Measurements from ENCODE around the gene PSPC1. TPM values are rescaled to one million over a fixed set of nuclear protein-coding genes. Genes with fewer than 3 reads are reported as not detected.
"Not testable (repeated sequence)": the region's sequence is repeated elsewhere in the genome, so short reads cannot be mapped to it uniquely, and the experiment has no call there.

Gene PSPC1
- total and polyA plus RNA-seq, 11 donors, result 18.8 to 31.5 (median 26.0) TPM

DNA sequence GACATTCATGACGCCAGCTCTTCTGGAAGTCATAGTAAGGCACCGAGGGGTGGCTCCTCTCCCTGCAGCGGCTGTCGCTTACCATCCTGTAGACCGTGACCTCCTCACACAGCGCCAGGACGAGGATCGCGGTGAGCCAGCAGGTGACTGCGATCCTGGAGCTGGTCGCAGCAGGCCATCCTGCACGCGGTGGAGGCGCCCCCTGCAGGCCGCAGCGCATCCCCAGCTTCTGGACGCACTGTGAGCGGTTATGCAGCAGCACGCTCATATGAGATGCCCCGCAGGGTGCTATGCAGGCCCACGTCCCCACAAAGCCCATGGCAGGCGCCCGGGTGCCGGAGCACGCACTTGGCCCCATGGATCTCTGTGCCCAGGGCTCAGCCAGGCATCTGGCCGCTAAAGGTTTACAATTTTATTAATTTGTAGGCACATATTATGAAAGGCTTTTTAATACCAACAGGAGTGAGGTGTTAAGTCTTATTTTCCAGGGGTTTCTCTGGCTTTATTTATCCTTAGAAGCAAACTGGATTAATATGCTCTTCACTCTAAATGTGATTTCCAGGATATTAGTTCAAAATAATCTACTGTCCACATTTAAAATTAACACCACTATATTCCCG is 35.6 kb upstream of the PSPC1 start:
- H3K4me3 ChIP-seq, result no peak overlapping the region
- 61 to 79% (median 71%) methylated on average over 4 to 27 of the region's 27 CpGs for WGBS, 4 donors
- peaks cover 0 to 41% (median 27%) of the 10 kb centered on the region in 9 donors for H3K36me3 ChIP-seq
- H3K9me3 ChIP-seq, result no peaks in the 10 kb centered on the region
- H3K27me3 ChIP-seq, result no peaks in the 10 kb centered on the region
- intact Hi-C loops (cut with DNase I), result no loop called here
- ATAC-seq, result peak in 3 of 4 donors; percentile 54 to 68 (median 56)
- H3K27ac ChIP-seq, result no peak overlapping the region
- TF ChIP-seq CTCF (IDR thresholded peaks at IDR 0.05), result peak in 11 of 12 donors; percentile 13 to 50 (median 30)
- no peak for TF ChIP-seq POLR2A (IDR thresholded peaks at IDR 0.05)
- peak in 3 of 5 donors; percentile 10 to 67 (median 33) for DNase-seq
- peaks cover 0 to 5% (median 0%) of the 10 kb centered on the region in 12 donors for H3K4me1 ChIP-seq

- Histone ChIP-seq H3K36me3 (peaks cover 0 to 41% (median 20%) of the 10 kb centered on the region in 9 donors), H3K27me3 (no peaks in the 10 kb centered on the region), H3K27ac (no peak overlapping the region), H3K9me3 (no peaks in the 10 kb centered on the region), H3K4me1 (peaks cover 0 to 5% (median 0%) of the 10 kb centered on the region in 12 donors), H3K4me3 (no peak overlapping the region)
- ATAC-seq (peak in 1 of 4 donors; percentile 13), DNase-seq (no peak)
- intact Hi-C loops (cut with DNase I), result no loop called here
- WGBS, 4 donors, result 94 to 98% (median 95%) methylated on average over 7 of the region's 7 CpGs
- TF ChIP-seq POLR2A (IDR thresholded peaks at IDR 0.05), result no peak
- no peak for TF ChIP-seq CTCF (IDR thresholded peaks at IDR 0.05)
Measured at GRCh38 chr13:19817510-19818158, 34.9 kb upstream of the PSPC1 start.

DNA sequence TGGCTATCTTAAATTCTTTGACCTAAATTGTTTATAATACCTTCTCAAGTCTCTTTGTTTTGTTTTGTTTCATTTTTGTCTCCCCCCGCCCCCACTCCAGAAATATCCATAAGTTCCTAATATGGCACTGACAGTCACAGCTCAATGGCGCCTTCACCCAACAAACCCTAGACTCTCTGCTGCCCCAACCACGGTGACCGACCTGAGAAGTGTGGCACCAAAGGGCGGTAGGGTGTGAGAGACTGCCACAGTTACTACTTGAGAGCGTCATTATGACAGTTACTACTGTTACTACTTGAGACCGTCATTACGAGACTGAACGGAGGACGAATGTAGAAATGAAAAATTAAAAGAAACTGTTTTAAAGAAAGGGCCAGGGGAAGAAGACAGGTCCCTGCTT is 34.4 kb upstream of the PSPC1 start:
- no peak for ATAC-seq

GRCh38 chr13:19815842-19816241 is 33.1 kb upstream of the PSPC1 start:
- ATAC-seq; H3K9me3 ChIP-seq; H3K27me3 ChIP-seq; intact Hi-C loops (cut with DNase I); H3K4me1 ChIP-seq; DNase-seq; H3K4me3 ChIP-seq; H3K27ac ChIP-seq: not testable (repeated sequence)
- WGBS, 4 donors, result 97 to 100% (median 99%) methylated on average over 2 of the region's 2 CpGs
- H3K36me3 ChIP-seq, result peaks cover 0 to 26% (median 13%) of the 10 kb centered on the region in 9 donors

More for the DNA sequence above, 34.4 kb upstream of the PSPC1 start:
- no peak overlapping the region for H3K4me3 ChIP-seq
- DNase-seq, result no peak
- no peaks in the 10 kb centered on the region for H3K4me1 ChIP-seq
- intact Hi-C loops (cut with DNase I), result no loop called here
- H3K27me3 ChIP-seq, result no peaks in the 10 kb centered on the region
- H3K27ac ChIP-seq, result no peak overlapping the region
- H3K36me3 ChIP-seq, result peaks cover 0 to 39% (median 18%) of the 10 kb centered on the region in 9 donors
- TF ChIP-seq POLR2A (IDR thresholded peaks at IDR 0.05), result no peak
- no peak for TF ChIP-seq CTCF (IDR thresholded peaks at IDR 0.05)
- no peaks in the 10 kb centered on the region for H3K9me3 ChIP-seq
- 95 to 97% (median 96%) methylated on average over 10 of the region's 10 CpGs for WGBS, 4 donors
